GM21360 (cell line): ENCODE results near the gene LPP.
A peak's percentile ranks its signal among the peaks of the same experiment; 100 is the strongest.

Source experiments
- ATAC-seq: cut with Tn5 transposase; IDR thresholded peaks from one replicate; pipeline ENCODE4 v1.9.1; 2021; ENCODE audit warnings: mild to moderate bottlenecking, moderate library complexity; ENCODE audit not compliant: unreplicated experiment

LPP gene

DNA sequence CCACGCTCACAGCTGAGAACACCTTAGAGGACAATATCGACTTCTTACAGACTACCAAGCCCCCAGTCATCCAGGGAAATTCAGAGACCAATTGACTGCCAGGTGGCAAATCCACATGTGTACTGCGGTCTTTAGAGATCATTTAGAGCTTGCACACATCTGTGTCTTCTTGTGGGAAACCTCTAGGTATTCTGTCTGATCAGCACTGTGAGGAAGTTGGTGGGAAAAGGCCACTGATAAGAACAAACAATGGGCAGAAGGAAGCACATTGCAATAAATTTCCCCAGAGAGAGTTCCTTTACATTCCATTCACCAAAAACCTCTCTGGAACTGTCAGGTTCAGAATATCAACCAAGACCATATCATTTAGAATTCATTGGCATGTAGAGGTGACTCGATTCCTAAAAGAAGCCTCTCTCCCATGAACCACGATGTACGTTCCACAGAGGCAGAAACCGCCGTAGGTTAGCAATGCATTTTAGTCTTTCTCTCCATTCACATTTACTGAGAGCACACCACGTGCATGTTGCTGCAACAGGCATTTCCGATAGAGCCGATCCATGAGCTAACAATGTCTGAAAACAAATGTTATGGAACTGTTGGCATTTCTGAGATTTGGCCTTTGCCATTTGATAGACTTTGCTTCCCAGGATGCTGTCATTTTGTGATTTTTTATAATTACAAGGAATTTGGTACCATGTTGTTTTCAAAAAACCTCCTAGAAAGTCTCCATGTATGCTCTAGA, 730.5 kb downstream of the LPP start:
- ATAC-seq: no peak

- no peak for ATAC-seq
These were observed 734.5 kb downstream of the LPP start for GRCh38 chr3:188888321-188889053.

DNA sequence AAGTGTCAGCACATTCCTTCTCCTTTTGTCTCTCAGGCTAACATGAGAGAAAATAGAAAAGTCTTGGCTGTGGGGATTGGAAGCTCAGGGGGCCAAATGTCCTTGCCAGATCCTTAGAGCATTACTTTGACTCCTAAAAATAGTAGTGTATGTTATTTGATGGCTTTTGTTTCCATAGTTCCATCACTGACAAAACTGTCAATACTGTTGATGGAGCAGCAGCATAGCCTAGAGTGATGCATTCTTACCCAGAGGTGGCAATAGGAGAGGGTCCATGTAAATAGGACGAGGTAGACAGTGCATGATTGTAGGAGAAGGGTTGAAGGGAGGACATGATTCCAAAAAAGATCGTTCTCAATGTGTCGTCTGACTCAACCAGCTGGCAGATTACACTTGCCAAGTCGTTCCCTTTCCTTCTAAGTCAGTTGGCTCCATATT, 735.1 kb downstream of the LPP start:
- ATAC-seq: no peak

DNA sequence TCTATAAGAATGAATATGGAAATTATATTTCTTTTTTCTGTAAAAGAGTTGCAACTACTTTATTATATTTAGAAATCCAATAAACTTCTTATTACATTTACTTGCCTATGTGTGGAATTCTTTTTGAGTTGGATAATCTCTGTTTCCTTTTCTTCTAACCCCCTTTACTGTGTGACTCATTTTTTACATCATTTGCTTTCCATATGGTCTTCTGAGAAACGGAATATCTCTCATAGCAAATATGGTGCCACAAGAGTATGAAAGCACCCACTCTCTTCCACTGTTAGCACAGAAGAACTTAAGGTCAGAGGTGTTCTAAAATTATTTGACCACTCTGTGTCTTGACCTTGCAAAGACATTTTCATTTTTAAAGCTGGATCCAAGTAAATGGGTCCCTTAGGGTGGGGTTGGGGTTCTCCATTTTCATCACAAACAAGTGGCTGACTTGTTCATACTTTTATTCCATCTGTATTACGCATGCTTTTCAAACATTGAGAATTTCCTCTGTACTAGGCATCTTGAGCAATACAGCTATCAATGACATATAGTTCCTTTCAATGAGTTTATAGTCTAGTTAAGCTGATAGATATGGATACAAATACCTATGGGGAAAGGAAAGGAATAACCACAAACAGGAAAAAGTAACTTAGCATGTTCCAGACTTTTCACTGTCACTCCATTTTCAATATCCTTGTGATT, 736.8 kb downstream of the LPP start:
- no peak for ATAC-seq

- no peak for ATAC-seq
These were observed 745.9 kb downstream of the LPP start for GRCh38 chr3:188899881-188900280.

GRCh38 chr3:188900421-188900951, 746.5 kb downstream of the LPP start:
- ATAC-seq: no peak

DNA sequence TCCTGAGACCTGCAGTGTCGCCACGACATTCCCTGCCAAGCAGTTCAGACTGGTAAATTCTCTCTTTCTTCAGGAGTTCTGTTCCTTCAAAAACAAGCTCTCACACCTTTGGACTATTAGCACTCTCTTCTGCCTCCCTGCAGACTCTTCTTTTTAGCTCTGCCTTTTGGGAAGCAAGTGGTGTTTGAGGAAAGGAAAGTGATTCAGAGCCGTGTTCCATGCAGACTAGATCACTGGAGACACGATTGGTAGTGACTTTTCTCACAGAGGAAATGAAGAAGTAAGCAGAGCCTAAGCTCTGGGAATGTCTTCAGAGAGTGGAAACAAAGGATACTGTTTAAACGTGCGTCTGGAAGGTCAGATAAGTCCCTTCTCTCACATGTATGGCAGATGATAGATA, 747.2 kb downstream of the LPP start:
- ATAC-seq: no peak

DNA sequence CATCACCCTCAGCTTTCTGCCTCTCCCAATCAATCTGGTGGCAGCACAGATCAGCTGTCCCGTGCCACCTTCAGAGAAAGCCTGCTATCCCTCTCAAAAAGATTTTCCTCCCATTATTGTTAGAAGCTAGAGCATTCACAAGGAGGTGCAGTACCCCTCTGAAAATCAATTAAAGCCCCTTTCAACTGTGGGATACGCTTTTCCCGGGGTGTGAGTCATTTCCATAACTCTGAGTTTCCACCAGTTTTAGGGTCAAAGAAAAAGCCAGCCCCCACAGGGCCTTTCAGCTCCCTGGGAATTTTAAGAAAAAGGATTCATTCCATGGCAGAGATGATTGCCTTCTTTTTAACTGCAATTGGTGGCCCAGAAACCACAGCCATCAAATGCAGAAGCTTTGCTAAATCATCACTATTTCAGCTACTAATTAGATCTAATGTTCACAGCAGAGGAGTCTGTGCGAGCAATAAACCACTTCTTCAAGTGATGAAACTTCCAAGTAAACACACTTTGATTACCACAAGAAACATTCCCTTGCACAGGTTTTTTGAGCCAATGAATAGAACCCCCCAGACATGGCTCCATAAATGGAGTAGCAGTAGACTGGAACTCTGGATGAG, 747.8 kb downstream of the LPP start:
- ATAC-seq: no peak

DNA sequence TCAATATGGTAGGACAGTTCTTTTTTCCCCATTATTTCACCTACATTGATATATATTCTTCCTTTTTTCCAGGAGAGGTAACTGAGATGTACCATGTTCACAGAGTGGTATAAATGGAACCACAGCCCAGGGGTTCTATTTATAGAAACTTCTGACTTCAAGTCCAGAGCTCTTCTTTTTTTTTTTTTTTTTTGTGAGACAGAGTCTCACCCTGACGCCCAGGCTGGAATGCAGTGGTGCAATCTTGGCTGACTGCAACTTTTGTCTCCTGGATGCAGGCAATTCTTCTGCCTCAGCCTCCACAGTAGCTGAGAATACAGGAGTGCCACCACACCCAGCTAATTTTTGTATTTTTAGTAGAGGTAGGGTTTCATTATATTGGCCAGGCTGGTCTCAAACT, 750.7 kb downstream of the LPP start:
- no peak for ATAC-seq

- ATAC-seq: no peak
These were observed 751.6 kb downstream of the LPP start for GRCh38 chr3:188905547-188905946.

GRCh38 chr3:188906236-188906635, 752.3 kb downstream of the LPP start:
- ATAC-seq: no peak

GRCh38 chr3:188908002-188908850, 754.3 kb downstream of the LPP start:
- ATAC-seq: no peak

- no peak for ATAC-seq
These were observed 757.3 kb downstream of the LPP start for GRCh38 chr3:188911026-188911850.

- ATAC-seq: no peak
These were observed 759.1 kb downstream of the LPP start for GRCh38 chr3:188913084-188913483.

- ATAC-seq: peak; percentile 69
These were observed 760.6 kb downstream of the LPP start for GRCh38 chr3:188914552-188914951.

DNA sequence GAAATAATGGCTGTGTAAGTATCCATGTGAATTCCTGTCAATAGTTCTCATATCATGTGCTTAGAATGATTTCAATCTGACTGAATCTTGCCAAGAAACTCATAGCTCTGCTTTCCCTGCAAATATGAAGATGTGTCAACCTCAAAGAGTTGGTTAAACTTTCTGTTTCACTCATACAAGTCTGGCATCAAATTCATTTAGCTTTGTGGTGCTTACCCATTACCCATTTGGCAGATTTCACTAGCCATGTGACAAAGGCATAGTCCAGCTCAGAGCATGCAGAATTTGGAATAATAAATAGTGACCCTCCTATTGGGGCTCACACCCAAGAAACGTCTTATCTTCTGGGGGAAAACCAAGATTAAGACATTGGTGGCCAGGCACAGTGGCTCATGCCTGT, 761.2 kb downstream of the LPP start:
- no peak for ATAC-seq

GRCh38 chr3:188916934-188917401, 763.0 kb downstream of the LPP start:
- peak; percentile 56 for ATAC-seq

DNA sequence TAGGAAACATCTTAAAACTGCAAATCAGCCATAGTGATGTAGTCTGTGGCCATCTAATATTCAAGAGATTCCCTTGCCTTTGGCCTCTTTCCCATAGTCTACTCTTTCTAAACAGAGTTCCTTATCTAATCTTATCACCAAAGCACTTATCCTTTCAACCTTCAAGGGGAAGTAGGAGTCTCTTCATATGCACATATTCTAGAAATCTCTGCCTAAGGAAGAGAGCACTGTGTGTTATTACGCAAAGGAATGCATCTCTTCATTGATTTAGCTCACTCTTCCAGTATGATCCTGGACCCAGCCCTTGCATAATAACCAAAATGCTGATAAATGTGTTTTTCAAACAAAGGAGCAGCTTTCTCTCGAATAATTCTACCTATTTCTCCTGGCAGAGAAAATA, 764.1 kb downstream of the LPP start:
- ATAC-seq: no peak

GRCh38 chr3:188923671-188924070, 769.7 kb downstream of the LPP start:
- no peak for ATAC-seq
